Neural progenitor cell (in vitro differentiated cells): ENCODE data around the gene NHLH2. TPM values are rescaled to one million over a fixed set of nuclear protein-coding genes. Genes with fewer than 3 reads are reported as not detected.

Source experiments
- DNase-seq: peaks from one replicate; pipeline ENCODE4 v3.0.0-alpha.2; 2016; ENCODE audit warnings: low spot score
- H2AFZ ChIP-seq: fragments of 200-600 bp; sonication (generic); replicated peaks from 2 replicates; pipeline ENCODE4 v1.6.1; 2016; ENCODE audit warnings: antibody characterized with exemption
- H3F3A ChIP-seq: fragments of 200-600 bp; sonication (generic); 2 replicates; pipeline ENCODE4 v1.6.1; 2016; ENCODE audit warnings: antibody characterized with exemption, low read depth
- H3K27ac ChIP-seq: fragments of 200-600 bp; sonication (generic); 2 replicates; pipeline ENCODE4 v1.5.1; 2016; ENCODE audit warnings: mild to moderate bottlenecking
- H3K27me3 ChIP-seq: fragments of 200-600 bp; sonication (generic); 2 replicates; pipeline ENCODE4 v1.6.1; 2016; ENCODE audit warnings: mild to moderate bottlenecking, moderate library complexity
- H3K36me3 ChIP-seq: fragments of 200-600 bp; sonication (generic); 2 replicates; pipeline ENCODE4 v1.5.1; 2016
- H3K4me1 ChIP-seq: fragments of 200-600 bp; sonication (generic); 2 replicates; pipeline ENCODE4 v1.6.1; 2016; ENCODE audit warnings: mixed run types
- H3K4me2 ChIP-seq: fragments of 200-600 bp; sonication (generic); 2 replicates; pipeline ENCODE4 v1.6.1; 2016
- H3K4me3 ChIP-seq: fragments of 200-600 bp; sonication (generic); 2 replicates; pipeline ENCODE4 v1.5.1; 2016
- H3K79me2 ChIP-seq: fragments of 200-600 bp; sonication (generic); 2 replicates; pipeline ENCODE4 v1.6.1; 2016; ENCODE audit warnings: low read depth
- H3K9ac ChIP-seq: fragments of 200-600 bp; sonication (generic); 2 replicates; pipeline ENCODE4 v1.6.1; 2016
- H3K9me3 ChIP-seq: fragments of 200-600 bp; sonication (generic); 2 replicates; pipeline ENCODE4 v1.5.1; 2016; ENCODE audit warnings: low read depth
- H4K20me1 ChIP-seq: fragments of 200-600 bp; sonication (generic); 2 replicates; pipeline ENCODE4 v1.6.1; 2016; ENCODE audit warnings: low read depth
- H3K27ac Mint-ChIP-seq: 3 replicates; pipeline ENCODE4 v1.8.0; 2021; ENCODE audit warnings: mixed read lengths
- H3K27me3 Mint-ChIP-seq: 2 replicates; pipeline ENCODE4 v1.8.0; 2022; ENCODE audit warnings: low read depth, mild to moderate bottlenecking, inconsistent platforms, moderate library complexity, mixed read lengths; ENCODE audit not compliant: insufficient read depth
- H3K36me3 Mint-ChIP-seq: 3 replicates; pipeline ENCODE4 v1.8.0; 2021; ENCODE audit warnings: mixed read lengths
- H3K4me1 Mint-ChIP-seq: 3 replicates; pipeline ENCODE4 v1.8.0; 2021; ENCODE audit warnings: mixed read lengths
- H3K4me3 Mint-ChIP-seq: 3 replicates; pipeline ENCODE4 v1.8.0; 2021; ENCODE audit warnings: mild to moderate bottlenecking, moderate library complexity, mixed read lengths
- H3K9me3 Mint-ChIP-seq: 3 replicates; pipeline ENCODE4 v1.8.0; 2020; ENCODE audit warnings: mixed read lengths
- EZH2 ChIP-seq: fragments of 200-600 bp; sonication (generic); IDR thresholded peaks from 2 replicates; pipeline ENCODE4 v1.6.1; 2017; ENCODE audit warnings: antibody characterized with exemption, mild to moderate bottlenecking, moderate library complexity
- EZH2phosphoT487 ChIP-seq: fragments of 200-600 bp; sonication (generic); IDR thresholded peaks from 2 replicates; pipeline ENCODE4 v1.6.1; 2017; ENCODE audit warnings: antibody characterized with exemption
- total RNA-seq: library from RNA; depleted of rRNA; stranded (reverse); fragments of >200 nt; gene quantifications from 2 replicates; pipeline ENCODE4 v1.2.3, GENCODE V29; 2015; ENCODE audit warnings: low replicate concordance
- TF ChIP-seq, protein P1 (sequence below): fragments of 200-600 bp; sonication (generic); IDR thresholded peaks from 2 replicates; pipeline ENCODE4 v1.5.1; 2017; ENCODE audit warnings: antibody characterized with exemption, mild to moderate bottlenecking

Gene NHLH2
- total RNA-seq, 1 donor from 2014 or later, result 0.17 TPM

DNA sequence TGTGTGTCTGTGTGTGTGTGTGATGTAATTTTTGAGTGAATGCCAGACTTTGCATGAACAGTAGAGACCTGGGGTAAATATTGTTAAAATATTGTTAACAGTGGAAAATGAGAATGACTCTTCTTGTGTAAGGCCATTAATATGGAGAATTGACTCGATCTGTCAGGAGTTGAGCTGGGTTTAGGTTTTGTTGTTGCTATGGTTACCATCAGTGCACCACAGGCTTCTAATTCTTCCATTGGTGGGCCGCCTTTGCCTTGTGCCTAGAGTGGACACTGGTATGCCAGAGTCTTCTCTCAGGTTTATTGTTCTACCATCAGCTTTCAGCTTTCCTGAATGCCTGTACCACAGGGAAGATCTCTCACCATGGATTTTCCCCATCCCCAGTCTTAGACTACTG lies 10.0 kb upstream of the NHLH2 start:
- no peak overlapping the region for H3K27ac Mint-ChIP-seq
- TF ChIP-seq EZH2 (no peak), EZH2phosphoT487 (no peak)
- TF ChIP-seq, protein P1, sequence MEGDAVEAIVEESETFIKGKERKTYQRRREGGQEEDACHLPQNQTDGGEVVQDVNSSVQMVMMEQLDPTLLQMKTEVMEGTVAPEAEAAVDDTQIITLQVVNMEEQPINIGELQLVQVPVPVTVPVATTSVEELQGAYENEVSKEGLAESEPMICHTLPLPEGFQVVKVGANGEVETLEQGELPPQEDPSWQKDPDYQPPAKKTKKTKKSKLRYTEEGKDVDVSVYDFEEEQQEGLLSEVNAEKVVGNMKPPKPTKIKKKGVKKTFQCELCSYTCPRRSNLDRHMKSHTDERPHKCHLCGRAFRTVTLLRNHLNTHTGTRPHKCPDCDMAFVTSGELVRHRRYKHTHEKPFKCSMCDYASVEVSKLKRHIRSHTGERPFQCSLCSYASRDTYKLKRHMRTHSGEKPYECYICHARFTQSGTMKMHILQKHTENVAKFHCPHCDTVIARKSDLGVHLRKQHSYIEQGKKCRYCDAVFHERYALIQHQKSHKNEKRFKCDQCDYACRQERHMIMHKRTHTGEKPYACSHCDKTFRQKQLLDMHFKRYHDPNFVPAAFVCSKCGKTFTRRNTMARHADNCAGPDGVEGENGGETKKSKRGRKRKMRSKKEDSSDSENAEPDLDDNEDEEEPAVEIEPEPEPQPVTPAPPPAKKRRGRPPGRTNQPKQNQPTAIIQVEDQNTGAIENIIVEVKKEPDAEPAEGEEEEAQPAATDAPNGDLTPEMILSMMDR, result no peak
- H3K4me3 ChIP-seq, result no peak overlapping the region
- H3K4me2 ChIP-seq, result no peak overlapping the region
- H3K27ac ChIP-seq, result no peak overlapping the region
- H3K27me3 Mint-ChIP-seq, result no peaks in the 10 kb centered on the region
- peaks cover 3% of the 10 kb centered on the region for H3K4me1 Mint-ChIP-seq
- no peaks in the 10 kb centered on the region for H3F3A ChIP-seq
- no peak overlapping the region for H3K9ac ChIP-seq
- no peaks in the 10 kb centered on the region for H3K27me3 ChIP-seq
- no peaks in the 10 kb centered on the region for H4K20me1 ChIP-seq
- DNase-seq, result no peak
- no peaks in the 10 kb centered on the region for H3K36me3 Mint-ChIP-seq
- H3K79me2 ChIP-seq, result no peaks in the 10 kb centered on the region
- peaks cover 18% of the 10 kb centered on the region for H3K9me3 Mint-ChIP-seq
- H3K9me3 ChIP-seq, result no peaks in the 10 kb centered on the region
- no peak overlapping the region for H3K4me3 Mint-ChIP-seq
- peak overlapping the region; percentile 51 for H2AFZ ChIP-seq
- no peaks in the 10 kb centered on the region for H3K4me1 ChIP-seq
- no peaks in the 10 kb centered on the region for H3K36me3 ChIP-seq

DNA sequence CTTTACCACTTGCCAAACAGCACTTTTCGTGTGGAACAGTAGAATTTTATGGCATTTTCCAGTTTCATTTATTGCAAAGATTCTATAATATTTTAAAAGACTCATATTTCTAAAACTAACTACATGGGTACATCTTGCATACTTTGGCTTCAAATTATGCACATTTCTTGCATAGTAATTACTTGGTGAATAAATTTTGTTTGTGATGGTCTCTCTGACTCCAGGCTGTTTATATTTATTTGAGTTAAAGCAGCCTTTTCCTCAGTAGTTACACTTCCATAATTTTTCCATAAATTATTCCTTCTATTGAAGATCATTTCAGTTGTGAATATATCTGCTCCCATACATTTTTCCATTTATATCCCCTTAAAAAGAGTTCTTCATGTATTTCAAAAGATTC lies 6.9 kb upstream of the NHLH2 start:
- Histone ChIP-seq H3K4me3 (no peak overlapping the region), H3K4me2 (no peak overlapping the region), H3K4me1 (no peaks in the 10 kb centered on the region), H3K27me3 (no peaks in the 10 kb centered on the region), H2AFZ (no peak overlapping the region), H3K9ac (no peak overlapping the region), H3K36me3 (no peaks in the 10 kb centered on the region), H3K9me3 (no peaks in the 10 kb centered on the region), H3F3A (no peaks in the 10 kb centered on the region), H4K20me1 (no peaks in the 10 kb centered on the region), H3K27ac (no peak overlapping the region), H3K79me2 (no peaks in the 10 kb centered on the region)
- H3K36me3 Mint-ChIP-seq, result no peaks in the 10 kb centered on the region
- TF ChIP-seq EZH2 (no peak), EZH2phosphoT487 (no peak)
- TF ChIP-seq, protein P1, result no peak
- H3K27ac Mint-ChIP-seq, result no peak overlapping the region
- H3K4me3 Mint-ChIP-seq, result no peak overlapping the region
- DNase-seq, result no peak
- peaks cover 7% of the 10 kb centered on the region for H3K4me1 Mint-ChIP-seq
- H3K9me3 Mint-ChIP-seq, result peaks cover 8% of the 10 kb centered on the region
- no peaks in the 10 kb centered on the region for H3K27me3 Mint-ChIP-seq

GRCh38 chr1:115842948-115843347 lies 2.0 kb upstream of the NHLH2 start:
- Mint-ChIP-seq H3K4me1 (peaks cover 11% of the 10 kb centered on the region), H3K9me3 (no peaks in the 10 kb centered on the region), H3K27me3 (peaks cover 20% of the 10 kb centered on the region), H3K27ac (no peak overlapping the region), H3K36me3 (no peaks in the 10 kb centered on the region), H3K4me3 (no peak overlapping the region)
- Histone ChIP-seq H2AFZ (no peak overlapping the region), H3K9me3 (no peaks in the 10 kb centered on the region), H3K4me2 (no peak overlapping the region), H3K79me2 (no peaks in the 10 kb centered on the region), H3K27ac (no peak overlapping the region), H3K27me3 (peaks cover 36% of the 10 kb centered on the region), H3K4me1 (peaks cover 5% of the 10 kb centered on the region), H3K36me3 (no peaks in the 10 kb centered on the region), H4K20me1 (no peaks in the 10 kb centered on the region), H3K4me3 (no peak overlapping the region), H3F3A (no peaks in the 10 kb centered on the region), H3K9ac (no peak overlapping the region)
- no peak for TF ChIP-seq EZH2phosphoT487
- no peak for TF ChIP-seq EZH2
- no peak for DNase-seq

DNA sequence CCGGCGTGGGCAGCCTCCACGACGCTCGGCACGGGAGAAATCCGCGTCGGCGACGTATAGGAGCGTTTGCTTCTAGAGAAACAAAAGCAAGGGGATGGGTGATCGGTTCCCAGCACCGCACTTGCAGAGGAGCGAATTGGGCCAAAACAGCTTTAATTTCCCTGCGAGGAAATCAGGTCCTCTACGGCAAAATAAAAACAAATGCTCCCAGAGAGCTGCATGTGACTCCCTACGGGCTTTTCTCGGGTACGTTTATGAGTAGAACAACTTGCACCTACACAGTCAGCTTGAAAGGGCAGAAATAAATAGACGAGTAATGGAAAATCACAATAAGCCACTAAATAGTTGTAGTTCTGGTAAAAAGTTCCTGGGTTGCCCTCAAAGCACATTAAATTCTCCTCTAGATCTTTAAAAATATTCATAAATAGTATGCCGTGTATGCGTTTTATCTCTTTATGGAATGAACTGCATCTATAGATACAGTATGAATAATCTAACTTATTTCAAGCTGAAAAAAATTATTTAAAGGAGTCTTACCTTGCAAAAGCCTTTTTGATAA lies 1.2 kb downstream of the NHLH2 start:
- Histone ChIP-seq H3K4me1 (peaks cover 5% of the 10 kb centered on the region), H3K4me3 (peak overlapping the region; percentile 36), H3K9ac (no peak overlapping the region), H3K27ac (no peak overlapping the region), H3K79me2 (no peaks in the 10 kb centered on the region), H3F3A (no peaks in the 10 kb centered on the region), H3K36me3 (no peaks in the 10 kb centered on the region), H3K9me3 (no peaks in the 10 kb centered on the region), H4K20me1 (no peaks in the 10 kb centered on the region), H2AFZ (peak overlapping the region; percentile 80), H3K4me2 (peak overlapping the region; percentile 68), H3K27me3 (peaks cover 60% of the 10 kb centered on the region)
- no peak for TF ChIP-seq EZH2phosphoT487
- TF ChIP-seq EZH2, result no peak
- TF ChIP-seq, protein P1, result no peak
- DNase-seq, result no peak
- Mint-ChIP-seq H3K27ac (no peak overlapping the region), H3K4me3 (peak overlapping the region; percentile 88), H3K27me3 (peaks cover 36% of the 10 kb centered on the region), H3K9me3 (no peaks in the 10 kb centered on the region), H3K4me1 (peaks cover 11% of the 10 kb centered on the region), H3K36me3 (no peaks in the 10 kb centered on the region)
